ENCODE data around the gene ZNF547. TPM values are rescaled to one million over a fixed set of nuclear protein-coding genes. Genes with fewer than 3 reads are reported as not detected.
A peak's percentile ranks its signal among the peaks of the same experiment; 100 is the strongest.

Gene ZNF547
- polyA plus RNA-seq (ENCODE audit: insufficient read length), result 4.2 TPM

DNA sequence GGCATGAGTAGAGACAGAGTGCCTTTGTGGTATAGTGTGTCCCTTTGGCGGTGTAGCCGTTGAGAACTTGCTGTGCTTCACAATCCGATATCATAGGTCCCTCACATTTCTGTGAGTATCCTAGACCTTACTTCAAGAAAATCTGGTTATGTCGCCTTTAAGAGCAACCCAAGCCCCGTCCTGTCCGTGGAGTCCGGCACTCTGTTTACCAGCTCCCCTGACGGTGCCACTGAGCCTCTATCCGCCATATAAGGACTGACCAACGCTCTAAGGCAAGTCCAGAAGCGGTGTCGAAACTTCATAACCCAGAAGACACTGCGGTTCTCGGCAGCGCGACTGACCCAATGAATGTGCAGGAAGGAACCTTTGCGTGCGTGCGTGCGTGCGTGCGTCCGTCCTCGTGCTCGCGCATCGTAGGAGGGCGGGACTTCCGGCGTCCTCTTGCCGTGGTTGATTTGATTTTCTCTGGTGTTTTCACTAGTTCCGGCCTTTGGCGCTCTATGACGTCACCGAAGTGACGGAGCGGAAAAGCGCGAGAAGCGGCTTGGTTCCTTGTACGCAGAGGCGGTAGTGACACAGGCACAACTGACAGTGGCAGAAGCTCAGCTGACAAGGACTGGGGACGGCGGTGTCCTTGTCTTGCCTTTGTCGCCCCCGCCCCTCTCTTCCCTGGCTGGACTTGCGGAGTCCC, at the start of gene ZNF547, which contains the start of gene TRAPPC2B:
Gene ZNF547 (plus strand): TSS at position 555 of the 691 bp plus-strand sequence. CDS start 5,005 bp downstream, outside the sequence.
Gene TRAPPC2B (plus strand): TSS at position 555 of the 691 bp plus-strand sequence. CDS start 1,283 bp downstream, outside the sequence.
- DNase-seq (ENCODE audit: low read depth), result peak; percentile 98

GRCh38 chr19:57314146-57314545, 49.2 kb upstream of the ZNF547 start:
- no peak for DNase-seq (ENCODE audit: low read depth)

DNA sequence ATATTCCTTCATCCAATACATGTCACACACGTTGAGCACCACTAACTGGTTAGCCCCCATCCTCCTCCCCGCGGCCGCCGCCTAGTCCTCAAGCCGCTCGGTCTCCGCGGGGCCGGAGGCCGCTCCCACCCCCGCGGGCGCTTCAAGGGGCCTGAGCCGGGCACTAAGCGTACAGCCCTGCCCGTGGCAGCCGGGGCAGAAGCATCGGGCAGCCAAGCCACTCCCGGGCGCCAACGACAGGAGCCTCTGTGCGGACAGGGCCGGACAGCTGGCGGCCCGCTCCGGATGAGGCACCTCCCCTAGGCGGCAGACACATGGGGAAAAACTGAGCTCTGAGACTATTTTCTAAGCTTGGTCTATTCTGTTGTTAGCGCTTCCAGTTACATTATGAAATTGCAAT, 45.8 kb upstream of the ZNF547 start:
- no peak for DNase-seq (ENCODE audit: low read depth)

DNA sequence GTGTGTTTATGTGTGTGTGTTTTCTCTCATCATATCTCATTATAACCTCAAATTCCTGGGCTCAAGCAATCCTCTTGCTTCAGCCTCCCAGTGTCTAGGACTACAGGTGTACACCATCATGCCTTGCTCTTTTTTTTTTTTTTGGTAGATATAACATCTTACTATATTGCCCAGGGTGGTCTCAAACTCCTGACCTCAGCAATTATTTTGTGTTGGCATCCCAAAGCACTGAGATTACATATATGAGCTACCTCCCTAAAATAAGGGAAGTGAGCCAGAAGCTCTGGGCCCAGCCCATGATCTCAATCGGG, 43.5 kb upstream of the ZNF547 start:
- no peak for DNase-seq (ENCODE audit: low read depth)

- peak; percentile 83 for DNase-seq (ENCODE audit: low read depth)
These were observed 42.9 kb upstream of the ZNF547 start, which contains the start of gene ZNF543 for GRCh38 chr19:57320180-57321084. TSS of gene ZNF543 (plus strand) at chr19:57320472. CDS start at chr19:57320854, 382 bp downstream.

- no peak for DNase-seq (ENCODE audit: low read depth)
These were observed 42.2 kb upstream of the ZNF547 start for GRCh38 chr19:57321116-57321515.

DNA sequence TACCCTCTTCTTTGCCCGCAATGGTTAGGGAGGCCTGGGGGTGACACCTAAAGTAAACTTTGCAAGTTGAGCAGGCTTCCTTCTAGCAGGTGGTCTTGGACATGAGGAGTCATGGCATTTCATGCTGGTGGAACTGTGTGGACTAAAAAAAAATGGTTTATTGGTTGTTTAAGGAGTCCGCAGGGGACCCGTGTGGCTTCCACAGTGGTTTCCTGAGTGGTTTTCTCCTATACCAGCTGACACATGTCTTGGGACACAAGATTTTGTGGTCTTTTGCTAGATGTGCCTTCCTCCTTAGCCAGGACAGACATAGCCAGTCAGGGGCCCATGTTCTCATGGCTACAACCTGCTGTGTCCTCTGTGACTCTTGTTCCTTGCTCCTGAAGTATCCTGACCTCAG, 41.6 kb upstream of the ZNF547 start:
- DNase-seq (ENCODE audit: low read depth), result no peak

GRCh38 chr19:57324992-57325391, 38.4 kb upstream of the ZNF547 start:
- no peak for DNase-seq (ENCODE audit: low read depth)

DNA sequence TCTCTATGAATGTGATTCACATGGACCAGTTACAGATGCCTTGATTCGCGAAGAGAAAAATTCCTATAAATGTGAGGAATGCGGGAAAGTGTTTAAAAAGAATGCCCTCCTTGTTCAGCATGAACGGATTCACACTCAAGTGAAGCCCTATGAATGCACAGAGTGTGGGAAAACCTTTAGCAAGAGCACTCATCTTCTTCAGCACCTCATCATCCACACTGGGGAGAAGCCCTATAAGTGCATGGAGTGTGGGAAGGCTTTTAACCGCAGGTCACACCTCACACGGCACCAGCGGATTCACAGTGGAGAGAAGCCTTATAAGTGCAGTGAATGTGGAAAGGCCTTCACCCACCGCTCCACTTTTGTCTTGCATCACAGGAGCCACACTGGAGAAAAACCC, 35.4 kb upstream of the ZNF547 start:
- DNase-seq (ENCODE audit: low read depth), result no peak

DNA sequence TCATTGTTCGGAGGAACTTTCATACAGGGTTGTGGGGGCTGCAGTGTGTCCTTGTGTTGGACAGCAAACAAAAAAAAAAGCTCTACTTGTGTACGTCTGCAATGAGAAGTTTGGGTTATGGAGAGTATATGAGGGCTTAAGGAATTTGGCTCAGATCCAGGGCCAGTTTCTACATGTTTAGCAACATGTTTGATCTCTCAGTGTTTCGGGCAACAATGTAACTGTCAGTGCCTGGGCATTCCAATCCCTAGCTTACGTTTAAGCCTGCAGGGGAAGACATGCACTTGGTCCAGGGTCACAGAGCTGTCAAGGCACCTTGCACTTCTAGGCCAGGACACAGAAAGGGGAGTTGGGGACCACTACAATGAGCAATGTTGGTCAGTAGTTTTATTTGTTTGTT, 29.2 kb upstream of the ZNF547 start:
- no peak for DNase-seq (ENCODE audit: low read depth)

DNA sequence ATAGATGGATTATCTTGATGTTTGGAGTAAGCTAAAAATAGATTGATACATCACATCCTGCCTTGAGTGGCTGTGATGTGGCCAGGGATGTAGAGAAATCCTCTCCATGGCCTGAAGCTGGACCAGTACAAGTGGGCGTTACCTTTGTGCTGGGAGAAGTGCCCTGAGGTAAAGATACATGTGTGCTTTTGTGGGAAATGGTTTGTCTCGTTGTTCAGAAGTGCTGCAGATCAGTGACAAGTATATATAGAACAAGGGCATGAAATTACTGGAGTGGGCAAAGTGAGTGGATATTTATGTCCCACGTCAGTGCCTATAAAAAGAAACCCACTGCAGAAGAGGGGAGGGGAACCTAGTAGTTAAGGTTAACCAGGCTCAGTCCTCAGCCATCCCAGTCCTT, 24.5 kb upstream of the ZNF547 start:
- DNase-seq (ENCODE audit: low read depth), result no peak

DNA sequence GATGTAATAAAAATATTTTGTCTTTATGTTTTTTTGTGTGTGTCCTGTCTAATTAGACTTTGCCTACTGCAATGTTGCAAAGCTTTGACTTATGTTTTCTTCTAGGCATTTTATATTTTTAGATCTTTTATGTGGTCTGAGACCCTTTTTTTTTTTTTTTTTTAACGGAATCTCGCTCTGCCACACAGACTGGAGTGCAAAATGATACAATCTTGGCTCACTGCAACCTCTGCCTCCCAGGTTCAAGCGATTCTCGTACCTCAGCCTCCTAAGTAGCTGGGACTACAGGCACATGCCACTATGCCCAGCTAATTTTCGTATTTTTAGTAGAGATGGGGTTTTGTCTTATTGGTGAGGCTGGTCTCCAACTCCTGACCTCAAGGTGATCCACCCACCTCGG, 20.8 kb upstream of the ZNF547 start:
- DNase-seq (ENCODE audit: low read depth), result no peak

DNA sequence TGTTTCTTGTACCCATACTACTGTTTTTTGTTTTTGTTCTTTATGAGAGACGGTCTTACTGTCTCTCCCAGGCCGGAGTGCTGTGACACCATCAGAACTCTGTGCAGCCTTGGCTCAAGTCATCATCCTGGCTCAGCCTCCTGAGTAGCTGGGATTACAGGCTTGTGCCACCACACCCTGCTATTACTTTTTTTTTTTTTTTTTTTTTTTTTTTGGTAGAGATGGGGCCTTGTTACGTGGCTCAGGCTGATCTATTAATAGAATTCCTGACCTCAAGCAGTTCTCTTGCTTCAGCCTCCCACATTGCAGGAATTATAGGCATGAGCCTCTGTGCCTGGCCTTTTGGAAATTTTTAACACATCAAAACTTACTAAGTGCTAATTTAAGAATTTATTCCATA, 15.2 kb upstream of the ZNF547 start:
- DNase-seq (ENCODE audit: low read depth), result no peak

DNA sequence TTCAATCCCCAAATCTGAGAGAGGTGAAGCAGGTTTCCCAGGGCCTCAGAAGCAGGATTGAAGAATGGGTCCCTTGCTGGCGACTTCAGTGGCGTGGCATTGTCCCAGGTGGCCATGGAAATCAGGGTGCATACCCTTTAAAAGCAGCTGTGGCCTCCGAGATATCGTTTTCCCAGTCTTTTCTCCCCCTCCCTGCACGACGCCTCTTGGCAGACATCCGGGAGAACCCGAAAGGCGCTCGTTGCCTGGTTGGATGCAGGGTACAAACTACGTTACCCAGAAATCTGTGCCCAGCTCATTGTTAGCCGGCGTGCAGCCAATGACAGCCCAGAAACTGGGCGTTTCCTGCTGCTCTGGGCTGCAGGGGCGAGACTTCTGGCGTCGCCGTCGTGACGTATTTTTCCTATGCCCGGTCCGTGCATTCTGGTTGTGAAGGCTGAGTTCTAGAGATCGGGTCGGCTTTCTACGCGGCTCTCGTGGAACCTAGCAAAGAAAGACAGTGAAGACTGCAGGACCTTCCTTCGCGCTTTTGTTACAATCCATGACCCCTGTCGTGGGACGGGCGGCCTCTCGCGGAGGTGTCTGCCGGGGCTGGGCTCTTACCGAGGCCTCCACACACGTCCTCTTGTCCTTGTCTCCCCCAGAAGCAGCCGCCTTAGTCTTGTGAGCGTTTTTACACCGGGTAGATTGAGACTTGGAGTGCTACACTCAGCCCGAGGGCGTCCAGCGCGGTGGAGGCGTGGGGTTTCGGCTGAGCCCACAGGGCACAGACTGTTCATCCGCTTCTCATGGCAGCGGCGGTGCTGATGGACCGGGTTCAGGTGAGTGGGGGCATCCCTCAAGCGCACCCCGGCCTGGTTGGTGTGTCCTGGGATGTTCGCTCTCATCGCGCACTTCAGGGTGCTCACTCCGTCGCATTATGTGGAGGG, 12.2 kb upstream of the ZNF547 start, which contains the start of gene ZNF304:
Gene ZNF304 (plus strand): TSS at position 395 of the 929 bp plus-strand sequence. CDS start 394 bp downstream, at position 789.
- peak; percentile 93 for DNase-seq (ENCODE audit: low read depth)

GRCh38 chr19:57351867-57352266, 11.5 kb upstream of the ZNF547 start:
- DNase-seq (ENCODE audit: low read depth), result no peak

DNA sequence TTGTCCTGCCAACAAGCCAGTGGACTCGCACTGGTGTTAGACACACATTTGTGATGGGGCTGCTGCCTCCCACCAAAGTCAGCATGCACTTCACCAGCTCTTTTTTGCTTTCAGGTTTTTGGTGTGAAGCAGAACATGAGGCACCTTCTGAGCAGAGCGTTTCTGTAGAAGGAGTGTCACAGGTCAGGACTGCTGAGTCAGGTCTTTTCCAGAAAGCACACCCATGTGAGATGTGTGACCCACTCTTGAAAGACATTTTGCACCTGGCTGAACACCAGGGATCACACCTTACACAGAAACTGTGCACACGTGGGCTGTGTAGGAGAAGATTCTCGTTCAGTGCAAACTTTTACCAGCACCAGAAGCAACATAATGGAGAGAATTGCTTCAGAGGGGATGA, 7.4 kb upstream of the ZNF547 start:
- DNase-seq (ENCODE audit: low read depth), result no peak

GRCh38 chr19:57357406-57357805, 5.9 kb upstream of the ZNF547 start:
- DNase-seq (ENCODE audit: low read depth), result no peak

DNA sequence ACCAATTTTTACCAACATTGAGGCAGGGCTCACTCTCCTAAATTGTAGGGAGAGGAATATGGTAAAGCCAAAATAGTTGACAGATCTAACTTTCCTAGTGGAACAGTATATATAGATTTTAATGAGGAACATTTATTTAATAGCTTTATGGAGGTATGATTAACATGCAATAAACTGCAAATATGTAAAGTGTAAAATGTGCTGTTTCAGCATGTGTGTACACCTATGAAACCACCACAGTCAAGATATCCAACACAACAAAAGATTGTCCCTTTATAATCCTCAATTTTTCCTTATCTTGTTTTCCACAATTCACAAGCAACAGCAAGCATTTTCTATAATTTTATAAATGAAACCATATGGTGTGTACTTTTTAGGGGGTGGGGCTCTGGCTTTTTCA, 4.1 kb upstream of the ZNF547 start:
- DNase-seq (ENCODE audit: low read depth), result no peak

GRCh38 chr19:57362419-57362818, 932 bp upstream of the ZNF547 start:
- no peak for DNase-seq (ENCODE audit: low read depth)

DNA sequence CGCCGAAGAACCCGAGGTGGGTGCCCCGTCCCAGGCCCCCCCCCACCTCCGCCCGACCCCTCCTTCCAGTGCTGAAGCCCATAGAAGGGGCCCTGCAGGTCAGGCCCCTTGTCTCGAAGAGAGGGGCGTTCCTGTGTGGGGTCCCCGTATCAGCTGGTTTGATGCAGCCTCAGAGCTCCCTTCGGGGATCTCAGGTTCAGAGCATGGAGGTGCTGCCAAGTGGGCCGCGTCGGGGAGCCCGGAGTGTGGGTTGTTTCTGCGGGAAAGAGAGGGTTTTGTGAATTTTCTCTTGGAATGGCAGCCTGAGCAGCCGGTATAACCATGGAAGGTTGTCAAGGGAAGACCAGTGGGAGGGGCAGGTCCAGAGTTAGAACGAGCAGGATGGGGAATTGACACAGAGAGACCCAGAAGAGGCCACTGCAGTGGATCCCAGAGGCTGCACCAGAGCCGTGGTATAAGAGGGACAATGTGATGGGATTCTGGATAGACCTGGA, 384 bp downstream of the ZNF547 start:
- DNase-seq (ENCODE audit: low read depth), result no peak

GRCh38 chr19:57366776-57367175, 3.4 kb downstream of the ZNF547 start:
- no peak for DNase-seq (ENCODE audit: low read depth)

Data from forelimb muscle (tissue), 1 donor.